ENCODE measurements around the gene PNPO. TPM values are rescaled to one million over a fixed set of nuclear protein-coding genes. Genes with fewer than 3 reads are reported as not detected.

The PNPO gene
- total and polyA plus RNA-seq, 2 of the 13 experiments (the other 11 are each of a cell fraction or from before 2014, with no cell fraction given): 47.9 to 63.3 TPM

DNA sequence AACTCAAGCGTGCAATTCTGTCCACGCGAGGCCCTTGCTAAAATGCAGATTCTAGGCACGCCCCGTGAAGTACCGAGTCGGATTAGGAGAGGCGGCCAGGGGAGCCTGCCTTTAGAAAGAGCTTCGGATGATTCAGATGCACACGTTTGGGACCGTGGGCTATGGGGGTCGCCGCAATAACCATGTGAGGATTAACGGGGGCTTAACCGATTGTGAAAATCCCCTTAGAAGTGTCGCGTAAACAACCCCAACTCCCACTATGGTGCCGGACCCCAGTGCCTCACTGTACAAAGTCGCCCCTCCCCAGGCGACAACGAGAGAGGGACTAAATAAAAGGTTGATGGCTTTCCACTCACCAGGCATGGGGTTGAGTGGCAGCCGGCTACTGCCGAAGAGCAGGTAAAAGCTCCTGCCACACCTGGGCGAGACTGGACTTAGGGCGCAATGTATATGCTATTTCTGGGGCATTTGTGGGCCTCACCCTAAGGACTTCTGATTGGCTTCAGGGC is 46.0 kb upstream of the PNPO start (continued):
- TF ChIP-seq ZNF318 (CRISPR knock-in tag; IDR thresholded peaks at IDR 0.05): no peak
- no peak for TF ChIP-seq BHLHE40 (IDR thresholded peaks at IDR 0.05; ENCODE audit: low read length)
- TF ChIP-seq KDM6A (CRISPR knock-in tag; IDR thresholded peaks at IDR 0.05; ENCODE audit: low read depth): peak; percentile 38; the same call in 1 of the 2 replicates
- TF ChIP-seq TBX2 (CRISPR knock-in tag; IDR thresholded peaks at IDR 0.05; ENCODE audit: borderline replicate concordance): peak; percentile 59; the same call in 1 of the 2 replicates
- TF ChIP-seq ZSCAN25 (CRISPR knock-in tag; IDR thresholded peaks at IDR 0.05): no peak; the same call in 1 of the 2 replicates
- TF ChIP-seq FOXA1 (IDR thresholded peaks at IDR 0.05): no peak
- peak; percentile 24; the same call in 1 of the 2 replicates for TF ChIP-seq FOXA1 (CRISPR knock-in tag; IDR thresholded peaks at IDR 0.05)
- no peak for TF ChIP-seq SP4 (CRISPR knock-in tag; IDR thresholded peaks at IDR 0.05)
- peak; percentile 77; the same call in 1 of the 2 replicates for TF ChIP-seq KAT7 (CRISPR knock-in tag; IDR thresholded peaks at IDR 0.05; ENCODE audit: borderline replicate concordance)
- TF ChIP-seq, protein P1, sequence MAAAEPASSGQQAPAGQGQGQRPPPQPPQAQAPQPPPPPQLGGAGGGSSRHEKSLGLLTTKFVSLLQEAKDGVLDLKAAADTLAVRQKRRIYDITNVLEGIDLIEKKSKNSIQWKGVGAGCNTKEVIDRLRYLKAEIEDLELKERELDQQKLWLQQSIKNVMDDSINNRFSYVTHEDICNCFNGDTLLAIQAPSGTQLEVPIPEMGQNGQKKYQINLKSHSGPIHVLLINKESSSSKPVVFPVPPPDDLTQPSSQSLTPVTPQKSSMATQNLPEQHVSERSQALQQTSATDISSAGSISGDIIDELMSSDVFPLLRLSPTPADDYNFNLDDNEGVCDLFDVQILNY (CRISPR knock-in tag; conservative IDR thresholded peaks at IDR 0.05): no peak
- peak; percentile 91 for TF ChIP-seq SIN3A (IDR thresholded peaks at IDR 0.05; ENCODE audit: borderline replicate concordance, low read depth, low read length)
- TF ChIP-seq, protein P2, sequence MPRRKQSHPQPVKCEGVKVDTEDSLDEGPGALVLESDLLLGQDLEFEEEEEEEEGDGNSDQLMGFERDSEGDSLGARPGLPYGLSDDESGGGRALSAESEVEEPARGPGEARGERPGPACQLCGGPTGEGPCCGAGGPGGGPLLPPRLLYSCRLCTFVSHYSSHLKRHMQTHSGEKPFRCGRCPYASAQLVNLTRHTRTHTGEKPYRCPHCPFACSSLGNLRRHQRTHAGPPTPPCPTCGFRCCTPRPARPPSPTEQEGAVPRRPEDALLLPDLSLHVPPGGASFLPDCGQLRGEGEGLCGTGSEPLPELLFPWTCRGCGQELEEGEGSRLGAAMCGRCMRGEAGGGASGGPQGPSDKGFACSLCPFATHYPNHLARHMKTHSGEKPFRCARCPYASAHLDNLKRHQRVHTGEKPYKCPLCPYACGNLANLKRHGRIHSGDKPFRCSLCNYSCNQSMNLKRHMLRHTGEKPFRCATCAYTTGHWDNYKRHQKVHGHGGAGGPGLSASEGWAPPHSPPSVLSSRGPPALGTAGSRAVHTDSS (CRISPR knock-in tag; conservative IDR thresholded peaks at IDR 0.05): no peak
- TF ChIP-seq PHF20 (CRISPR knock-in tag; IDR thresholded peaks at IDR 0.05): peak; percentile 74
- no peak for TF ChIP-seq ZNF143 (CRISPR knock-in tag; IDR thresholded peaks at IDR 0.05)
- no peak; the same call in 1 of the 2 replicates for TF ChIP-seq ZNF558 (CRISPR knock-in tag; IDR thresholded peaks at IDR 0.05; ENCODE audit: borderline replicate concordance)
- 0 out of 2 replicates have a peak, but pooled peaks have one; percentile 5 for TF ChIP-seq KDM5B (CRISPR knock-in tag; IDR thresholded peaks at IDR 0.05; ENCODE audit: borderline replicate concordance)
- peak; percentile 88 for TF ChIP-seq IRX3 (CRISPR knock-in tag; IDR thresholded peaks at IDR 0.05; ENCODE audit: borderline replicate concordance, low read depth)
- TF ChIP-seq HNRNPL (IDR thresholded peaks at IDR 0.05; ENCODE audit: low read depth, low read length): no peak
- peak; percentile 22; the same call in 1 of the 2 replicates for TF ChIP-seq HNF4A (CRISPR knock-in tag; IDR thresholded peaks at IDR 0.05)
- peak; percentile 80; the same call in 1 of the 2 replicates for TF ChIP-seq ZNF414 (CRISPR knock-in tag; IDR thresholded peaks at IDR 0.05)
